Measurements from ENCODE around the gene ITK.

DNA sequence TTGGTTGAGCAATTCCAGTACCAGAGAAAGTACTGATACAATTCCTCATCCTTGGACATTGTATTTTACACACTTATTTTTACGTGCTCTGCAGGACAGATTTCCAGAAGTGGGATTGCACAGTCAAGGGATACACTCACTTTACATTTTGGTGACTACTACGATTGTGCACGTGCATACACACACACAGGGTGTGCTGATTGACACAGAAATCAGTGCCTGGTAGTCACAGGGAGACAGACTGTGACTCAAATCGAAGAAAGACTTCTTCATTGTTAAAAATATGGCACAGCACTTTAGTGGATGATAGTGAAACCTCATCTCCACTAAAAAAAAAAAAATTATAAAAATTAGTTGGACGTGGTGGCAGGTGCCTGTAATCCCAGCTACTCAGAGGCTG lies 16.1 kb upstream of the ITK start:
- no peak for TF ChIP-seq GATA2 (IDR thresholded peaks at IDR 0.05; ENCODE audit: low read depth, low read length)
- TF ChIP-seq GATA3 (IDR thresholded peaks at IDR 0.05; ENCODE audit: low read depth, low read length): no peak

Measured in SH-SY5Y (cell line).